Stimulated activated CD4-positive, alpha-beta T cell treated with anti-CD3 and anti-CD28 coated beads, Interleukin-4, amount 100 ng/mL, for 24 hours (primary cell): ENCODE measurements around the gene ZNF764.

Experiments
- DNase-seq: peaks from one replicate; pipeline ENCODE4 v3.0.0-alpha.2; 2020

The ZNF764 gene

GRCh38 chr16:30569746-30570635 lies 11.8 kb upstream of the ZNF764 start:
- no peak for DNase-seq

DNA sequence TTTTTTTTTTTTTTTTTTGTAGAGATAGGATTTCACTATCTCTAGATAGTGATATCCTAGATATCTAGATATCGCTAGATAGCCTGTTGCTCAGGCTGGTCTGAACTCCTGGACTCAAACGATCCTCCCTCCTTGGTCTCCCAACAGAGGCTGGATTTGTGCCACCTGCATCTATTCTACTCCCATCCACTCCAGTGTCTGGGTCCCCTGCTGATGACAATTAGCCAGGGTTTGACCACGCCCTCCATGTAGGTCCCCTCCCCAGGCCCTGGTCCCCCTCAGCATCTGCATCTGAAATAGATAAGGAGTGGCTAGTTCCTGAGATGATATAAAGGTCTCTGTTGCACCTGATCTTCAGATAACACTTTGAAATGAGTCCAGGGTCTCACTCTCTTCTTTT lies 11.1 kb upstream of the ZNF764 start:
- DNase-seq: no peak

DNA sequence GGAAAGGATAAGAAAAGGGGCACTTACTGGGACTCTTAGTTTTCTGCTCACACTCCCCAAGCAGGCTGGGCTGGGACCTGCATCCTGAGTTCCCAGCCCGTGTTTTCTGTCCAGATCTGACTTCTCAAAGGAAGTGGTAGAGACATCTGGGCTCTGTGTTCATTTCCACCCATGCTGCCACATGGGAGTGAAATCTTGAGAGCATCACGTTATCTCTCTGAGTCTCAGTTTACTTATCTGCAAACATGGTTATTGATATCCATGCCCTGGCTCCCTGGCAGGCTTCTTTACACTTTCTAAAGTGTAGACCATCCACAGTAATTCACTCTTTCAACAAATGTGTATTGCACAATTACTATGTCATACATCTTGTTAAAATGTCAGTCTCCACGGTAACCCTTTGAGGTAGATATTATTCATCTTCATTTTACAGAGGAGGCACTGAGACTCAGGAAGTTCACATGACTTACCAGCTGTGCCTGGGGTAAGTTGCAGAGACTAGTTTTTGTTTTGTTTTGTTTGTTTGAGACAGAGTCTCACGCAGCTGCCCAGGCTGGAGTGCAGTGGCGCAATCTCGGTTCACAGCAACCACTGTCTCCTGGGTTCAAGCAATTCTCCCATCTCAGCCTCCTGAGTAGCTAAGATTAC lies 9.9 kb upstream of the ZNF764 start:
- peak; percentile 61 for DNase-seq

GRCh38 chr16:30567160-30567990 lies 9.2 kb upstream of the ZNF764 start:
- DNase-seq: peak; percentile 82

GRCh38 chr16:30566531-30566930 lies 8.4 kb upstream of the ZNF764 start:
- no peak for DNase-seq

DNA sequence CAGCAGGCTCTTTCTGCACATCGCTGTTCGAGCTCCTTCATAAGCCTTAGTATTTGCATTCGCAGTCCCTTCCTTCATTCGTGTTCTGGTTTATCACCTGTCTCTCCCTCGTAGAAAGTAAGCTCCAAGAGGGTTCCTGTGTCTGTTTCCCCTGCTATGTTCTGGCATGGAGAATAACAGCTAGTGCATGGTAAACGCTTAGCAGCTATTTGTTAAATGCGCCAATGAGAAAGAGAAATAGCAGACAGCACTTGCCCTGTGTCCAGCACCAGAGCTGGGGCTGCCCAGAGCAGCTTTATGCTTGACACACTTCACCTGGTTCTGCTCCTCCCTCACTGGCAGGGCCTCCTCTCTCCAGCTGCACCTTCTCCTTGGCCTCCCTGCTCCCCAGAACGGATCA lies 7.8 kb upstream of the ZNF764 start:
- DNase-seq: no peak

GRCh38 chr16:30565526-30565925 lies 7.4 kb upstream of the ZNF764 start:
- DNase-seq: no peak

GRCh38 chr16:30562021-30562420 lies 3.8 kb upstream of the ZNF764 start:
- no peak for DNase-seq

GRCh38 chr16:30561089-30561816 lies 3.1 kb upstream of the ZNF764 start:
- peak; percentile 15 for DNase-seq

DNA sequence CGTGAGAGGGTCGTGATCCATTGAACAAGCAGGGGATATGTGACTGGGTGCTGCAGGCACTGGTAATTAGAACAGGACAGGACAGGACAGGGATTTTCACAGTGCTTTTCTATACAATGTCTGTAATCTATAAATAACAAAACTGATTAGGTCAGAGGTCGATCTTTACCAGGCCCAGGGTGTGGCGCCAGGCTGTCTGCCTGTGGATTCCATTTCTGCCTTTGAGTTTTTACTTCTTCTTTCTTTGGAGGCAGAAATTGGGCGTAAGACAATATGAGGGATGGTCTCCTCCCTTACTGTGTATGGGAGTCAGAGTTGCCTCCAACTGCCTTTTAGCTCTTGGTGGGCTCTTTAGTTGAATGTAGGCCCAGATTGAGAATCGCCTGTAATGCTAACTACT lies 1.5 kb upstream of the ZNF764 start:
- DNase-seq: no peak

GRCh38 chr16:30558789-30559377 lies 709 bp upstream of the ZNF764 start:
- no peak for DNase-seq

DNA sequence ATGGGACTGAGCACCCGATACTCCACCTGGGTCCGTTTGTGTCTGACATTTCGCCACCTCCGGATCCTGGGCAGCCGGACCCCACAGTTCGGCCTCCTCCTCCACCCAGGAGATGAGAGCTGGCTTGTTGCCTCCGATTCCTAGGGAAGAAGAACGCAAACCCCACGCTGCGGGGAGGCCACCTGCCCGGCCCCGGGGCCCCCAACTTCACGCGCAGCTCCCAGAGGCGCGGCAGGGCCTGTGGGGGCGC lies 542 bp downstream of the ZNF764 start:
- no peak for DNase-seq

- DNase-seq: no peak
Observed at GRCh38 chr16:30556125-30556473, 2.1 kb downstream of the ZNF764 start.

- no peak for DNase-seq
Observed at GRCh38 chr16:30555315-30556124, 2.7 kb downstream of the ZNF764 start.

GRCh38 chr16:30554557-30555314 lies 3.4 kb downstream of the ZNF764 start:
- no peak for DNase-seq

GRCh38 chr16:30553393-30553899 lies 4.7 kb downstream of the ZNF764 start:
- DNase-seq: no peak

DNA sequence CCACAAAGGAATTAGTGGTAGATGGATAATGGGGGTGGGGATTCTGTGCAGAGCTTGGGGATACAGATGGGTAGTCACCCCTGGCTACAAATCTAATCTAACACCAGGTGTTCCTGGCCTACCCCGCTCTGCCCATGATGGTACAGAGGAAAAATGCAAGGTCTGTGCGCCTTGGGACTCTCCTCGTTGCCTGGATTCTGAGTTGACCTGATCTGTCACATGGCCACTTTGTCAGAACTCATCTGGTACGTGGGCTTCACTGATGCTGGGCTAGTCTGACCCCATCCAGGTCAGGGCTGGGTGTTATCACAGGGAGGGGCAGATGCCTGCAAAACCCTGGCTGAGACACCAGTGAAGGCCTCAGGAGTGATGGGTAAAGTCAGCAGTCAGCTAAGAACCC lies 5.2 kb downstream of the ZNF764 start:
- no peak for DNase-seq

- peak; percentile 68 for DNase-seq
Observed at GRCh38 chr16:30551781-30552180, 6.4 kb downstream of the ZNF764 start.

DNA sequence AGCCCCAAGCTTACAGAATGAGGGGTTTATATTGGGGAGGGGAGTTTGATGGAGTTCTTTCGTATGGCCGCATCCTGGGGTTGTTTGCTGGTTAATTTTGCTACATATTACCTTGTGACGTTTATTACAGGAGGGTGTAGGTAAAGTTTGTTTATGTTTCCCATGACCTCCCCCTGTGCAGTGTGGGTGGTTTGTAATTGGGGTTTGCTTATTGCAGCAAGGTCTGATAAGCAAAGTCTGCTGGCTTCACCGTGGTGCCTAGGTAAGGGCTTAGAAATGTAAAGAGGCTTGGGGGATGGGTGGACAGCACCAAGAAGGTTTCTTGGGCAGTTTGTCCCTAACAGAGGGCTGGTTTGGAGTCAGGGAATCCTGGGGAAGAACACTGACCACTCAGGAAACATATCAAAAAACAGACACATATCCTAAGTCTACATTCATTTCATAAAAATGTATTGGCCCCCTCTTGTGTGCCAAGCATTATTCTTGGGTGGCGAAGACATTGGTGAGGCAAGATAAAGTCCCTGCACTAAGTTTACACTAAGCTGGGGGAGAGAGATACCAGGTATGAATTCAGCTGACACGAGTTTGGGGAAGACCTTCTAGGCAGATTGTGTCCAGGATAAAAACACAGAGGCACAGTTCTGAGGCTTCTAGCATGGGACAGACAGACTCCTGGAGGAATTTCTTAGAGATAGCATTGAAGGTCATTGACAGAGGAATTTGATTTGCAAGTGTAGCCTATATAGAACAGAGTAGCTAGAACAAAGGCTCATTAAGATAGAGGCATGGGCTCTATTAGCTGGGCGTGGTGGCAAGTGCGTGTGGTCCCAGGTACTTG lies 9.5 kb downstream of the ZNF764 start:
- no peak for DNase-seq

GRCh38 chr16:30546115-30546514 lies 12.1 kb downstream of the ZNF764 start:
- DNase-seq: no peak
